HepG2 (cell line): ENCODE measurements around the gene OR8K3. TPM values are rescaled to one million over a fixed set of nuclear protein-coding genes. Genes with fewer than 3 reads are reported as not detected.

Source experiments
- ATAC-seq: fragments of 200-7000 bp; cut with Tn5 transposase; 3 replicates; pipeline ENCODE4 v1.9.1; 2020; ENCODE audit warnings: mild to moderate bottlenecking, moderate library complexity
- BruUV-seq: library from RNA; stranded (reverse); fragments of 400-500 nt; replicated peaks from 2 replicates; lab custom pipeline; 2021; lab: Mats Ljungman, UMichigan
- CTCF ChIA-PET: fragments of 300-600 bp; formaldehyde crosslinking; extraction: SDS; loops from one replicate; lab custom pipeline; 2021; ENCODE audit warnings: low total read pairs, inconsistent platforms, low intra/inter-chr PET ratio; lab: Yijun Ruan, JAX
- POLR2A ChIA-PET: fragments of 350-600 bp; sonication (Branson Sonifier 250); formaldehyde crosslinking; loops from one replicate; lab custom pipeline; 2020; ENCODE audit warnings: antibody characterized with exemption, inconsistent platforms; lab: Yijun Ruan, JAX
- DNase-seq: peaks from one replicate; pipeline ENCODE4 v3.0.0-alpha.2; 2015; ENCODE audit warnings: low spot score
- FAIRE-seq: peaks from 3 replicates; lab custom pipeline; 2011; peaks lifted over from hg19 to GRCh38; lab: Jason Lieb, UNC
- H2AFZ ChIP-seq: one replicate; pipeline ENCODE4 v1.6.1; 2011; ENCODE audit warnings: low read length, inconsistent platforms
- H3K27ac ChIP-seq: fragments of 300-600 bp; 3 replicates; pipeline ENCODE4 v1.8.0; 2011; ENCODE audit warnings: mixed run types, mild to moderate bottlenecking, mixed read lengths, low read length, inconsistent platforms; ENCODE audit not compliant: insufficient read depth; ENCODE audit errors: extremely low read length
- H3K27me3 ChIP-seq, 2 experiments: fragments of 200-600 bp in 1 of 2; 2 replicates in 1 of 2; 3 replicates in 1 of 2; pipeline versions ENCODE4 v1.6.0 to v1.8.0; 2011; ENCODE audit warnings: low read length in 2 of 2, mild to moderate bottlenecking in 2 of 2, moderate library complexity in 2 of 2, inconsistent platforms in 1 of 2; ENCODE audit not compliant: insufficient read depth in 2 of 2, control insufficient read depth in 1 of 2
- H3K36me3 ChIP-seq, 2 experiments: fragments of 200-600 bp in 1 of 2; replicated peaks in 1 of 2; 2 replicates in 1 of 2; 3 replicates in 1 of 2; pipeline versions ENCODE4 v1.5.1 to v1.8.0; 2011; ENCODE audit warnings: low read length in 2 of 2, inconsistent platforms in 1 of 2; ENCODE audit not compliant: insufficient read depth in 2 of 2, control insufficient read depth in 1 of 2
- H3K4me1 ChIP-seq: 2 replicates; pipeline ENCODE4 v1.5.1; 2012; ENCODE audit warnings: low read length, inconsistent platforms; ENCODE audit not compliant: insufficient read depth
- H3K4me2 ChIP-seq: 2 replicates; pipeline ENCODE4 v1.6.0; 2011; ENCODE audit warnings: low read depth, low read length, inconsistent platforms
- H3K4me3 ChIP-seq, 3 experiments: fragments of 200-600 bp in 1 of 3; sonication (generic), shearing (Covaris generic) in 1 of 3; replicated peaks in 1 of 3; 2 replicates each; pipeline ENCODE4 v1.5.1; 2011 to 2016; ENCODE audit warnings: low read length in 3 of 3, inconsistent platforms in 2 of 3, low read depth in 2 of 3, mild to moderate bottlenecking in 2 of 3, control low read depth in 1 of 3, mixed read lengths in 1 of 3; ENCODE audit not compliant: insufficient read depth in 1 of 3
- H3K79me2 ChIP-seq: one replicate; pipeline ENCODE4 v1.6.1; 2011; ENCODE audit warnings: low read length, inconsistent platforms; ENCODE audit not compliant: insufficient read depth
- H3K9ac ChIP-seq: 2 replicates; pipeline ENCODE4 v1.6.0; 2011; ENCODE audit warnings: mild to moderate bottlenecking, low read depth, low read length, inconsistent platforms; ENCODE audit not compliant: insufficient read depth
- H3K9me3 ChIP-seq: 2 replicates; pipeline ENCODE4 v1.5.1; 2012; ENCODE audit warnings: mild to moderate bottlenecking, low read length
- H4K20me1 ChIP-seq: 2 replicates; pipeline ENCODE4 v1.6.0; 2011; ENCODE audit warnings: inconsistent platforms, mild to moderate bottlenecking, low read length, moderate library complexity; ENCODE audit not compliant: insufficient read depth
- ARNT ChIP-seq: fragments of 450-650 bp; IDR thresholded peaks from 2 replicates; pipeline ENCODE4 v1.6.1; 2017
- ATAD3A ChIP-seq: sonication (generic); formaldehyde crosslinking; IDR thresholded peaks from 2 replicates; pipeline ENCODE4 v1.4.0; 2020; ENCODE audit warnings: missing genetic modification reagents
- FOSL1 ChIP-seq: sonication (generic); formaldehyde crosslinking; IDR thresholded peaks from 2 replicates; pipeline ENCODE4 v1.9.0; 2021; ENCODE audit warnings: missing genetic modification reagents, borderline replicate concordance
- HMGA1 ChIP-seq: sonication (generic); formaldehyde crosslinking; conservative IDR thresholded peaks from 2 replicates; pipeline ENCODE4 v1.4.0; 2020; ENCODE audit warnings: missing genetic modification reagents
- HNRNPUL1 ChIP-seq: fragments of 200-400 bp; formaldehyde crosslinking; IDR thresholded peaks from 2 replicates; pipeline ENCODE4 v1.6.1; 2017; ENCODE audit warnings: low read depth, mild to moderate bottlenecking, low read length, moderate library complexity
- JUND ChIP-seq: sonication (generic); formaldehyde crosslinking; IDR thresholded peaks from 2 replicates; pipeline ENCODE4 v1.8.0; 2022; ENCODE audit warnings: mild to moderate bottlenecking, missing genetic modification reagents
- MIXL1 ChIP-seq: IDR thresholded peaks from 2 replicates; pipeline ENCODE4 v1.6.1; 2016
- PHF5A ChIP-seq: IDR thresholded peaks from one replicate; pipeline ENCODE4 v1.6.1; 2018; ENCODE audit warnings: low read depth, missing genetic modification reagents; ENCODE audit not compliant: unreplicated experiment
- POLR2A ChIP-seq, 2 experiments: IDR thresholded peaks; 2 replicates each; pipeline ENCODE4 v1.6.1; 2011; ENCODE audit warnings: low read depth in 2 of 2, low read length in 2 of 2, mild to moderate bottlenecking in 1 of 2, moderate library complexity in 1 of 2; ENCODE audit not compliant: insufficient read depth in 1 of 2
- SALL1 ChIP-seq: sonication (generic); formaldehyde crosslinking; IDR thresholded peaks from 2 replicates; pipeline ENCODE4 v1.8.0; 2022; ENCODE audit warnings: mild to moderate bottlenecking, missing genetic modification reagents
- SMARCE1 ChIP-seq: fragments of 450-650 bp; IDR thresholded peaks from 2 replicates; pipeline ENCODE4 v1.6.1; 2017; ENCODE audit warnings: borderline replicate concordance
- U2AF2 ChIP-seq: fragments of 200-400 bp; formaldehyde crosslinking; IDR thresholded peaks from 2 replicates; pipeline ENCODE4 v1.6.1; 2017; ENCODE audit warnings: low read depth, mild to moderate bottlenecking, low read length
- ZFX ChIP-seq: sonication (generic); formaldehyde crosslinking; IDR thresholded peaks from 2 replicates; pipeline ENCODE4 v1.4.0; 2020; ENCODE audit warnings: mild to moderate bottlenecking, low read depth, missing genetic modification reagents, moderate library complexity
- ZNF234 ChIP-seq: sonication (generic); formaldehyde crosslinking; conservative IDR thresholded peaks from 2 replicates; pipeline ENCODE4 v1.5.1; 2020; ENCODE audit warnings: mild to moderate bottlenecking, missing genetic modification reagents
- ZNF326 ChIP-seq: sonication (generic); formaldehyde crosslinking; IDR thresholded peaks from 2 replicates; pipeline ENCODE4 v1.4.0; 2020; ENCODE audit warnings: missing genetic modification reagents, borderline replicate concordance
- ZNF34 ChIP-seq: sonication (generic); formaldehyde crosslinking; IDR thresholded peaks from 2 replicates; pipeline ENCODE4 v1.4.0; 2020; ENCODE audit warnings: mild to moderate bottlenecking, missing genetic modification reagents, borderline replicate concordance
- ZNF616 ChIP-seq: sonication (generic); formaldehyde crosslinking; IDR thresholded peaks from 2 replicates; pipeline ENCODE4 v1.5.0; 2020; ENCODE audit warnings: low read depth, mild to moderate bottlenecking, missing genetic modification reagents
- ZNF775 ChIP-seq: sonication (generic); formaldehyde crosslinking; IDR thresholded peaks from 2 replicates; pipeline ENCODE4 v1.4.0; 2020; ENCODE audit warnings: missing genetic modification reagents, mild to moderate bottlenecking, moderate library complexity, borderline replicate concordance
- WGBS: methylation state at CpG from one replicate; pipeline ENCODE4 v1.1.6; 2017; ENCODE audit warnings: low lambda C conversion rate; 5-methylcytosine and 5-hydroxymethylcytosine counted together
- in situ Hi-C: cut with HindIII; loops from 2 replicates; pipeline ENCODE4 v1.10.0; 2017; ENCODE audit warnings: low pct_unique_long_range_greater_than_20kb; ENCODE audit not compliant: extremely low pct_ligation_motif_present
- intact Hi-C: fragments of 100-400 bp; cut with micrococcal nuclease; formaldehyde crosslinking; loops from one replicate; pipeline ENCODE4 v1.10.0; 2022; ENCODE audit not compliant: unreplicated experiment
- polyA plus RNA-seq, 8 experiments: library from polyadenylated mRNA; depleted of rRNA in 3 of 8; stranded (reverse) in 7 of 8; unstranded in 1 of 8; fragments of >200 nt; fragmentation: Illumina TruSeq in 4 of 8; extraction: Trizol in 4 of 8; gene quantifications; 2 replicates each; pipeline versions ENCODE4 v1.2.1 to v1.2.3, GENCODE V29; 2011 to 2016; ENCODE audit warnings: low read depth in 4 of 8, missing spikeins in 1 of 8, mixed read lengths in 1 of 8; ENCODE audit not compliant: insufficient read depth in 1 of 8
- total RNA-seq, 5 experiments: library from RNA; depleted of rRNA; stranded (reverse); fragments of >200 nt; fragmentation: Illumina TruSeq; extraction: Trizol; gene quantifications; 2 replicates each; pipeline ENCODE4 v1.2.3, GENCODE V29; 2016; ENCODE audit warnings: low read depth in 1 of 5
- TF ChIP-seq, protein P1 (sequence below): sonication (generic); formaldehyde crosslinking; IDR thresholded peaks from 2 replicates; pipeline ENCODE4 v1.4.0; 2020; ENCODE audit warnings: low read depth, missing genetic modification reagents

OR8K3 gene
- total and polyA plus RNA-seq, 2 of the 13 experiments (the other 11 are each of a cell fraction or from before 2014, with no cell fraction given) = not detected

DNA sequence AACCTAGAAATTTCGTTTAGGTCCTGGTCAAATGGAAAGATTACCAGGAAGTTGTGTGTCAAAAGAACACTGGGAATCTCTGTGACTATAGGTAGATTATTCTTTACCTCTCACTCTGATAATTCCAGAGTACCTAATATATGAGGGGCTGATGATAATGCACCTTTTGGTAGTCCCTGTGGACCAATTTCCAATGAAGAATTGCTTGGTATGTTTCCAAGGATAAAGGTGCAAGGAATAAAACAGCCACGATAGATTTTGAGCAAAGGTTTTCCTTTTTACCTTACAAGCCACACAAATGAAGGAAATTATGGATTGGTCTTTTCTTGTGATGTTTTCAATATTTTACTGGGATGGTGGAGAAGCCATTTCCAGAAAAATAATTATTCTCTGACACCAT is 22.8 kb upstream of the OR8K3 start, which contains the start of gene OR8H1:
TSS of gene OR8H1 (minus strand) at position 101 of the 400 bp plus-strand sequence. CDS start 1,192 bp downstream, outside the sequence.
- Histone ChIP-seq H2AFZ (no peak within 1 kb of the TSS), H3K9me3 (peaks cover 7% of the 10 kb centered on the region; the same call in 1 of the 2 replicates), H3K36me3 (no peaks in the 10 kb centered on the region), H3K4me1 (no peaks in the 10 kb centered on the region), H3K4me3 (no peak within 1 kb of the TSS), H3K4me2 (no peak within 1 kb of the TSS), H3K27ac (no peak within 1 kb of the TSS), H3K27me3 (no peaks in the 10 kb centered on the region), H3K9ac (no peak within 1 kb of the TSS), H3K79me2 (no peaks in the 10 kb centered on the region), H4K20me1 (no peaks in the 10 kb centered on the region)
- intact Hi-C loops (no loop called here), in situ Hi-C loops (no loop called here)
- FAIRE-seq (no peak), DNase-seq (no peak), ATAC-seq (no peak)
- BruUV-seq = no TSS peak
- POLR2A ChIA-PET = no interaction called here
- TF ChIP-seq, protein P1, sequence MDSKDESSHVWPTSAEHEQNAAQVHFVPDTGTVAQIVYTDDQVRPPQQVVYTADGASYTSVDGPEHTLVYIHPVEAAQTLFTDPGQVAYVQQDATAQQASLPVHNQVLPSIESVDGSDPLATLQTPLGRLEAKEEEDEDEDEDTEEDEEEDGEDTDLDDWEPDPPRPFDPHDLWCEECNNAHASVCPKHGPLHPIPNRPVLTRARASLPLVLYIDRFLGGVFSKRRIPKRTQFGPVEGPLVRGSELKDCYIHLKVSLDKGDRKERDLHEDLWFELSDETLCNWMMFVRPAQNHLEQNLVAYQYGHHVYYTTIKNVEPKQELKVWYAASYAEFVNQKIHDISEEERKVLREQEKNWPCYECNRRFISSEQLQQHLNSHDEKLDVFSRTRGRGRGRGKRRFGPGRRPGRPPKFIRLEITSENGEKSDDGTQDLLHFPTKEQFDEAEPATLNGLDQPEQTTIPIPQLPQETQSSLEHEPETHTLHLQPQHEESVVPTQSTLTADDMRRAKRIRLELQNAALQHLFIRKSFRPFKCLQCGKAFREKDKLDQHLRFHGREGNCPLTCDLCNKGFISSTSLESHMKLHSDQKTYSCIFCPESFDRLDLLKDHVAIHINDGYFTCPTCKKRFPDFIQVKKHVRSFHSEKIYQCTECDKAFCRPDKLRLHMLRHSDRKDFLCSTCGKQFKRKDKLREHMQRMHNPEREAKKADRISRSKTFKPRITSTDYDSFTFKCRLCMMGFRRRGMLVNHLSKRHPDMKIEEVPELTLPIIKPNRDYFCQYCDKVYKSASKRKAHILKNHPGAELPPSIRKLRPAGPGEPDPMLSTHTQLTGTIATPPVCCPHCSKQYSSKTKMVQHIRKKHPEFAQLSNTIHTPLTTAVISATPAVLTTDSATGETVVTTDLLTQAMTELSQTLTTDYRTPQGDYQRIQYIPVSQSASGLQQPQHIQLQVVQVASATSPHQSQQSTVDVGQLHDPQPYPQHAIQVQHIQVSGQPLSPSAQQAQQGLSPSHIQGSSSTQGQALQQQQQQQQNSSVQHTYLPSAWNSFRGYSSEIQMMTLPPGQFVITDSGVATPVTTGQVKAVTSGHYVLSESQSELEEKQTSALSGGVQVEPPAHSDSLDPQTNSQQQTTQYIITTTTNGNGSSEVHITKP = no peak
- no peak for TF ChIP-seq JUND (CRISPR knock-in tag)
- TF ChIP-seq U2AF2 = no peak
- TF ChIP-seq ARNT = no peak
- TF ChIP-seq ZNF775 (CRISPR knock-in tag) = no peak
- 0% methylated on average over 2 of the region's 2 CpGs for WGBS
- CTCF ChIA-PET = no interaction called here

DNA sequence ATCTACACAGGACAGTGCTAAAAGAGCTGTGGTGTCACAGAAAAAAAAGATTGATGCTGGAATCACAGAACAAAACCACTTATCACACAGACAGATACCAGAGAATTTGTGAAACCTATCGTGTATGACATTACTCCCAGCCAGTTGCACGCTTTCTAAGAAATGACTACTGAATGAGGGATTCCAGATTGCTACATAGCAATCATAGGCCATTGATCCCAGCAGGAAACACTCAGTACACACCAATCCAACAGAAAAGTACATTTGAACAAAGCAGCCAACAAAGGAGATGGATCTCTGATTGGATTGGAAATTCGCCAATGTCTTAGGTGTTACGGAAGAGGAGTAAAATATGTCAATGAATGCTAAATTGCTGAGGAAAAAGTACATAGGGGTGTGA is 18.0 kb upstream of the OR8K3 start:
- CTCF ChIA-PET = no interaction called here
- FAIRE-seq (no peak), DNase-seq (no peak), ATAC-seq (no peak)
- Histone ChIP-seq H3K36me3 (no peaks in the 10 kb centered on the region), H3K4me2 (no peak overlapping the region), H3K9me3 (peaks cover 7% of the 10 kb centered on the region; the same call in 1 of the 2 replicates), H3K27ac (no peak overlapping the region), H3K79me2 (no peaks in the 10 kb centered on the region), H3K4me1 (no peaks in the 10 kb centered on the region), H4K20me1 (no peaks in the 10 kb centered on the region), H3K4me3 (no peak overlapping the region), H3K9ac (no peak overlapping the region), H2AFZ (no peak overlapping the region), H3K27me3 (no peaks in the 10 kb centered on the region)
- intact Hi-C loops (no loop called here), in situ Hi-C loops (no loop called here)
- POLR2A ChIA-PET = no interaction called here
- BruUV-seq = no TSS peak
- WGBS = 12% methylated on average over 4 of the region's 4 CpGs
- TF ChIP-seq SMARCE1 (no peak), ATAD3A (CRISPR knock-in tag) (no peak), MIXL1 (CRISPR knock-in tag) (no peak), ZFX (no peak), SALL1 (CRISPR knock-in tag) (no peak), HNRNPUL1 (no peak), HMGA1 (CRISPR knock-in tag) (no peak), ZNF616 (no peak), POLR2A (IDR thresholded peaks at IDR 0.05; ENCODE audit: insufficient read depth in 1 of 2, low read depth in 2 of 2, low read length in 2 of 2) (no peak), ZNF326 (CRISPR knock-in tag) (no peak), PHF5A (CRISPR knock-in tag) (no peak), ZNF34 (CRISPR knock-in tag) (no peak), FOSL1 (CRISPR knock-in tag) (no peak), ZNF234 (CRISPR knock-in tag) (no peak)
